ENCODE measurements around the gene ATOSA.

DNA sequence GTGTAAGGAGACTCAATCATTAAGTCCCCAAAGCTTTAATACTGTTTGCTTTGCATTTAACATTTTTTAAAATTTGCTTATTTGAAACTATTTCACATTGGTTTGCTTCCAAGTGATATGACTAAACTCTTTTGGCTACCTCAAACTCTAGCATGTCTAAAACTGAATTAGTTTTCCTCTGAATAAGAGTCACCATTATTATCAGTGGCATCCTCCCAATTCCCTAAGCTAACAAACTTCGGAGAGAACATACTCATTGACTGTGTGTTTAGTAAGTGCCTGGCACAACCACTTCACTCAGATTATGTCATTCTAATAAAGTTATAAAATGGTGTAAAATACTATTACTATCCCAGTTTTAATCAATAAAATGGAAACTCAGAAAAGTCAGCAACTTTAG, 21.9 kb downstream of the ATOSA start:
- TF ChIP-seq CTCF (IDR thresholded peaks at IDR 0.05) (no peak), POLR2A (IDR thresholded peaks at IDR 0.05; ENCODE audit: low read depth) (no peak)
